RWPE2 (cell line): Measurements from ENCODE around the gene SMYD3.
"Not testable (repeated sequence)": the region's sequence is repeated elsewhere in the genome, so short reads cannot be mapped to it uniquely, and the experiment has no call there.

Source experiments
- ATAC-seq: fragments of 200-7000 bp; cut with Tn5 transposase; 3 replicates; pipeline ENCODE4 v1.9.1; 2021; ENCODE audit warnings: low read depth
- DNase-seq: peaks from one replicate; pipeline ENCODE4 v3.0.0-alpha.2; 2020; ENCODE audit warnings: low spot score
- H3K27ac ChIP-seq: fragments of 450-650 bp; 2 replicates; pipeline ENCODE4 v1.5.1; 2017; ENCODE audit warnings: mild to moderate bottlenecking; ENCODE audit not compliant: poor library complexity, severe bottlenecking
- H3K27me3 ChIP-seq: fragments of 250-450 bp; sonication (Bioruptor Pico); 2 replicates; pipeline ENCODE4 v1.5.1; 2021; ENCODE audit warnings: mild to moderate bottlenecking, moderate library complexity; ENCODE audit not compliant: insufficient read depth, poor library complexity, severe bottlenecking
- H3K36me3 ChIP-seq: fragments of 250-450 bp; sonication (Bioruptor Pico); 2 replicates; pipeline ENCODE4 v1.5.1; 2020; ENCODE audit warnings: low read depth, mild to moderate bottlenecking, moderate library complexity
- H3K4me1 ChIP-seq: fragments of 250-450 bp; sonication (Bioruptor Pico); 2 replicates; pipeline ENCODE4 v1.5.1; 2021; ENCODE audit warnings: mild to moderate bottlenecking, moderate library complexity; ENCODE audit not compliant: insufficient read depth, poor library complexity, severe bottlenecking
- H3K4me3 ChIP-seq: fragments of 250-450 bp; sonication (Bioruptor Pico); 2 replicates; pipeline ENCODE4 v1.5.1; 2021; ENCODE audit warnings: mild to moderate bottlenecking, moderate library complexity; ENCODE audit not compliant: severe bottlenecking
- H3K9me3 ChIP-seq: fragments of 250-450 bp; sonication (Bioruptor Pico); 2 replicates; pipeline ENCODE4 v1.5.1; 2021; ENCODE audit warnings: mild to moderate bottlenecking, moderate library complexity; ENCODE audit not compliant: severe bottlenecking
- TF ChIP-seq, protein P1 (sequence below): fragments of 450-650 bp; IDR thresholded peaks from one replicate; pipeline ENCODE4 v1.5.1; 2017; ENCODE audit warnings: mild to moderate bottlenecking, moderate library complexity; ENCODE audit not compliant: poor library complexity, severe bottlenecking

SMYD3 gene

GRCh38 chr1:245776694-245777332 is 730.3 kb downstream of the SMYD3 start:
- no peaks in the 10 kb centered on the region for H3K9me3 ChIP-seq
- ATAC-seq, result no peak
- H3K4me1 ChIP-seq, result no peaks in the 10 kb centered on the region
- H3K4me3 ChIP-seq, result no peak overlapping the region
- H3K27me3 ChIP-seq, result no peaks in the 10 kb centered on the region
- DNase-seq, result no peak
- TF ChIP-seq, protein P1, sequence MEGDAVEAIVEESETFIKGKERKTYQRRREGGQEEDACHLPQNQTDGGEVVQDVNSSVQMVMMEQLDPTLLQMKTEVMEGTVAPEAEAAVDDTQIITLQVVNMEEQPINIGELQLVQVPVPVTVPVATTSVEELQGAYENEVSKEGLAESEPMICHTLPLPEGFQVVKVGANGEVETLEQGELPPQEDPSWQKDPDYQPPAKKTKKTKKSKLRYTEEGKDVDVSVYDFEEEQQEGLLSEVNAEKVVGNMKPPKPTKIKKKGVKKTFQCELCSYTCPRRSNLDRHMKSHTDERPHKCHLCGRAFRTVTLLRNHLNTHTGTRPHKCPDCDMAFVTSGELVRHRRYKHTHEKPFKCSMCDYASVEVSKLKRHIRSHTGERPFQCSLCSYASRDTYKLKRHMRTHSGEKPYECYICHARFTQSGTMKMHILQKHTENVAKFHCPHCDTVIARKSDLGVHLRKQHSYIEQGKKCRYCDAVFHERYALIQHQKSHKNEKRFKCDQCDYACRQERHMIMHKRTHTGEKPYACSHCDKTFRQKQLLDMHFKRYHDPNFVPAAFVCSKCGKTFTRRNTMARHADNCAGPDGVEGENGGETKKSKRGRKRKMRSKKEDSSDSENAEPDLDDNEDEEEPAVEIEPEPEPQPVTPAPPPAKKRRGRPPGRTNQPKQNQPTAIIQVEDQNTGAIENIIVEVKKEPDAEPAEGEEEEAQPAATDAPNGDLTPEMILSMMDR, result no peak
- no peaks in the 10 kb centered on the region for H3K36me3 ChIP-seq
- H3K27ac ChIP-seq, result no peak overlapping the region

GRCh38 chr1:245776139-245776538 is 730.9 kb downstream of the SMYD3 start:
- no peak for DNase-seq
- TF ChIP-seq, protein P1, result no peak
- Histone ChIP-seq H3K27ac (no peak overlapping the region), H3K27me3 (no peaks in the 10 kb centered on the region), H3K36me3 (no peaks in the 10 kb centered on the region), H3K4me1 (no peaks in the 10 kb centered on the region), H3K9me3 (no peaks in the 10 kb centered on the region), H3K4me3 (no peak overlapping the region)
- no peak for ATAC-seq

- H3K9me3 ChIP-seq, H3K4me1 ChIP-seq, H3K36me3 ChIP-seq, DNase-seq, H3K4me3 ChIP-seq, ATAC-seq, H3K27ac ChIP-seq, H3K27me3 ChIP-seq: not testable (repeated sequence)
Observed at GRCh38 chr1:245774931-245775330, 732.1 kb downstream of the SMYD3 start.

DNA sequence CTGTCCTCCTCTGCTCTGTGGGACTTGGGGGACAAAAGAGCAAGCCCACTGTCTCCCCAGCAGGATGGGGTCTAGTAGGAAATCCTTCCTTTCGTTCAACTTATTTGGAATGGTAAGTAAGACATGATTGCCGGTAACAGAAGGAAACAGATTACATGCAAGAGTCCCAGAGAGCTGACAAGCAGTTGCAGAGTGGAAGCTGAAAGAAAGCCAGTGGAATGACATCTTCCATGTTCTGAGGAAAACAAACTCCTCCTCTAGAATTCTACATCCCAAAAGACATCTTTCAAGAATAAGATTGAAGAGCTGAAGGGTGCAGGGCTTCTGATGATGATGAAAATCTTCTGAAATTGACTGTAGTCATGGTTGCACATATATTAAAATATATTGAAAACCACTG is 732.9 kb downstream of the SMYD3 start:
- Histone ChIP-seq H3K36me3 (no peaks in the 10 kb centered on the region), H3K4me1 (no peaks in the 10 kb centered on the region), H3K9me3 (no peaks in the 10 kb centered on the region), H3K27ac (no peak overlapping the region), H3K4me3 (no peak overlapping the region), H3K27me3 (no peaks in the 10 kb centered on the region)
- DNase-seq (no peak), ATAC-seq (no peak)
- TF ChIP-seq, protein P1, result no peak

GRCh38 chr1:245773344-245773743 is 733.7 kb downstream of the SMYD3 start:
- no peak overlapping the region for H3K4me3 ChIP-seq
- DNase-seq (no peak), ATAC-seq (no peak)
- H3K4me1 ChIP-seq, result no peaks in the 10 kb centered on the region
- H3K9me3 ChIP-seq, result no peaks in the 10 kb centered on the region
- TF ChIP-seq, protein P1, result no peak
- H3K27me3 ChIP-seq, result no peaks in the 10 kb centered on the region
- no peak overlapping the region for H3K27ac ChIP-seq
- H3K36me3 ChIP-seq, result no peaks in the 10 kb centered on the region
